HEK293T (cell line): ENCODE results near the gene COG4.

ENCODE experiments used
- ELF4 ChIP-seq: fragments of 450-650 bp; IDR thresholded peaks from 2 replicates; pipeline ENCODE4 v1.6.1; 2017; ENCODE audit warnings: antibody characterized with exemption
- FOXA1 ChIP-seq: fragments of 450-650 bp; IDR thresholded peaks from 2 replicates; pipeline ENCODE4 v1.6.1; 2016; ENCODE audit warnings: mild to moderate bottlenecking
- FOXM1 ChIP-seq: fragments of 450-650 bp; IDR thresholded peaks from 2 replicates; pipeline ENCODE4 v1.6.1; 2017; ENCODE audit warnings: mild to moderate bottlenecking, borderline replicate concordance
- NFRKB ChIP-seq: fragments of 450-650 bp; IDR thresholded peaks from 2 replicates; pipeline ENCODE4 v1.6.1; 2016; ENCODE audit warnings: mild to moderate bottlenecking, moderate library complexity

DNA sequence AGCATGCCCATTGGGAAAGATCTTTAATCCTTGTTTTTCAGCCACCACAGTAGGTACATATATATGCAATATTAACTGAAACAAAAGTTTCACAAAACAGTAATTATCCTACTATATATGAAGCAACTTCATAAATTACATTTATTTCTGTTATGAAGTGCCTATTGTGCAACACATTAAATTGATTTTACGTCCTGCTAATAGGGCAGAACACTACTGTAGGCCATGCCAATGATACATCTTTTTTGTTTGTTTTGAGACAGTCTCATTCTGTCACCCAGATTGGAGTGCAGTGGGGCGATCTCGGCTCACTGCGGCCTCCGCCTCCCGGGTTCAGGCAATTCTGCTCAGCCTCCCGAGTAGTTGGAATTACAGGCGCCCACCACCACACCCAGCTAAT, 29.3 kb upstream of the COG4 start:
- no peak for TF ChIP-seq FOXA1
- no peak for TF ChIP-seq ELF4
- no peak for TF ChIP-seq FOXM1
- TF ChIP-seq NFRKB, result no peak
